ENCODE data around the gene PLXNB2.

PLXNB2 gene

DNA sequence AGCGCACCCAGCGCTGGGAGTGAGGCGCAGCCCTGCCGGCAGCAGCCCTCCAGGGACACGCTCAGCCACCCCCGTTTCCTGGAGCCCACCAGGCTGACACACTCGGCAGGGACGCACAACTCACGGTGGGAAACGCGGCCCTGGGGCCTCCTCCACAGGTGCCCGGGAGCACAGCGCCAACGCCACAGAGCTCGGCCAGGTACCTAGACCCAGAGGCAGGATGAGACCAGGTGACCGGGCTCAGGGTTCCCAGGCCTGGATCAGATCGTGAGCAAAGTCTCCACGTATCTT is 80.6 kb downstream of the PLXNB2 start:
- no peaks in the 10 kb centered on the region for H3K9me3 Mint-ChIP-seq
- H3K4me3 Mint-ChIP-seq, result no peak overlapping the region
- H3K4me1 Mint-ChIP-seq (ENCODE audit: low read depth), result no peaks in the 10 kb centered on the region
- no peak overlapping the region for H3K27ac Mint-ChIP-seq
- H3K36me3 Mint-ChIP-seq (ENCODE audit: low read depth), result peaks cover 12% of the 10 kb centered on the region
- H3K27me3 Mint-ChIP-seq (ENCODE audit: low read depth), result no peaks in the 10 kb centered on the region

DNA sequence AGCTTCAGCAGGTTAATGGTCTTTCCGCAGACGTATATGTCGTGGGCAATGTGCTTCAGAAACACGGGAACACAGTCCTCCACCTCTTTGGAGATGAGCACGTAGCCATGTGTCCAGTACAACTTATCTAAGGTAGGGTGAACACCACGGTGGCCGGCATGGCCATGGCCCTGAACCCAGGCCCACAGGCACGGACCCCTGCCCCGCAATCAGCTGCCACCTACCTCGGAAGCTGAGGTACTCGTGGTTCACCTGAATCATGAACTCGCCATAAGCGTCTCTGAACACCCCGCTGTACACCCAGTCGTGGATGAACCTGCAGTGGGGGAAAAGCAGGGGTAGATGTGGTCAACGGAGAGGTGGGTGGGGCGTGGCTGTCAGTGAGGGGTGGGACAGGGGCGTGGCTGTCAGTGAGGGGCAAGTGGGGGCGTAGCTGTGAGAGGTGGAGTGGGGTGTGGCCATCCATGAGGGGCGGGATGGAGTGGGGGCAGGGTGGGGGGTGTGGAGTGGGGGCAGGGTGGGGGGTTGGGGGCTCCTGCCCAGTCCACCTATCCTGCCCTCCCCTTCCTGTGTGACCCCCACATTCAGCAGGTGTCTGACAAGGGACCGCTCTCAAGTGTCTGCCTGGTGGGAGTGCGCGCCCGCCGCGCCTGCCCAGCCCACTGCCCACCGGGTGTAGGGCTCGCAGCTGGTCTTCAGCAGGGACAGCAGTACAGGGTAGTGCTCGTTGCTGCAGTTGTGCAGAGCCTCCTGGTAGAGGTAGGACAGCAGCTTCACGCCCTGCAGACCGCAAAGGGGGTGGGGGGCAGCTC is 81.2 kb downstream of the PLXNB2 start:
- Mint-ChIP-seq H3K27me3 (ENCODE audit: low read depth) (no peaks in the 10 kb centered on the region), H3K9me3 (no peaks in the 10 kb centered on the region), H3K27ac (no peak overlapping the region), H3K4me3 (no peak overlapping the region), H3K4me1 (ENCODE audit: low read depth) (no peaks in the 10 kb centered on the region), H3K36me3 (ENCODE audit: low read depth) (peaks cover 12% of the 10 kb centered on the region)

DNA sequence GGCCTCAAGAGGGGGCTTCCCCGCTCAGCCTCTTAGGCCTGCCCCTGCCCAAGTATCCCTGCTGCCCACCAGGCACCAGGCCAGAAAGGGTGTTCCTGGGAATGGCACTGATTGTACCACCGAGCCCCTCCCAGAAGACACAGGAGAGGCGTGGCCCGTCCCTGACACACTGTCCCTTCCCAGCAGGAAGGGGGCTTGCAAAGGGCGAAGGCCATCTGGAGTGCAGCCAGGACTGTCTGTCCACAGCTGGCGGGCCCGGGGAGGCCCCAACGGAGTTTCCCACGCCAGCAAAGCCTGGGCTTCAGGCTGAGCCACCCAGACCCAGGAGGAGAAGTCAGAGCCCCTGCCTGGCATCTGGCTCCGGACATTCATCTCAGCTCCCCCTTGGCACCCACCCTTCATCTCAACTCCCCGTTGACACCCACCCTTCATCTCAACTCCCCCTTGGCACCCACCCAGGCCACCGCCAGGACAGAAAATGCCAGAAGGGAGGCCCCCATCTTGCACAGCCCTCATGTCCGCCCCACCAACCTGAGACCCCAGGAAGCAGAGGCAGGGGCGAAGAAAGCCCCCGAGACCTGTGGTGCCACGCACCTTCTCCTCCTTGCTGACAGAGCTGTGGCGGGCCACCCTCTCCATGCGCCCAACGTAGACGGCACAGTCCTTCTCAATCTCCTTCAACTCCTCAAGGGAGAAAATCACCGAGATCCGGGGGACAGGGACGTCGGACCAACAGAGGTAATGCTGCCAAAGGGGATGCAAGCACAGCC is 82.1 kb downstream of the PLXNB2 start:
- Mint-ChIP-seq H3K27ac (no peak overlapping the region), H3K9me3 (no peaks in the 10 kb centered on the region), H3K4me1 (ENCODE audit: low read depth) (no peaks in the 10 kb centered on the region), H3K36me3 (ENCODE audit: low read depth) (peaks cover 12% of the 10 kb centered on the region), H3K27me3 (ENCODE audit: low read depth) (no peaks in the 10 kb centered on the region), H3K4me3 (no peak overlapping the region)
